NCI-H2227 treated with DMSO at 0.1 percent for 48 hours (cell line): ENCODE data around the gene HCAR2.
"Not testable (repeated sequence)": the region's sequence is repeated elsewhere in the genome, so short reads cannot be mapped to it uniquely, and the experiment has no call there.

Source experiments
- DNase-seq: peaks from one replicate; lab custom pipeline; 2025; lab: John Stamatoyannopoulos, UW

The HCAR2 gene

DNA sequence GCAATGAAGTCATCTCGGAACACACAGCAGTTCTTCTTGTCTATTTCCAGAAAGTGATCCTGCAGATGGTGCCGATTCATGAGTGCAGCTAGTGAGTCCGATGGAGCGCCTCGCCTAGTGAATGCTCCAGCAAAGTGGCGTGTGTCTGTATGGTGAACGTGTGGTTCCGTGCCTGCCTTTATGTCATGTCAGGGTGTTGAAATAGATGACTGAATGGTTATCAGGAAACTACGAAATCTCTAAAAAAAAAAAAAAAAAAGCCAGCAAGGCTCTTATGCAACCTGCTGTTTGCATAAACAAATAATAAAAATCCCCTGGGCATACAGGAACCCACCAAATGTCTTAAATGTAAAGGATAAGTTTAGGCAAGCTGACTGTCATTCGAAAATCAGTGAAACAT lies 13.5 kb upstream of the HCAR2 start, which contains the start of gene HCAR3:
TSS of gene HCAR3 (minus strand) at position 154 of the 400 bp plus-strand sequence. CDS start at position 80, 74 bp downstream.
- DNase-seq, result not testable (repeated sequence)

DNA sequence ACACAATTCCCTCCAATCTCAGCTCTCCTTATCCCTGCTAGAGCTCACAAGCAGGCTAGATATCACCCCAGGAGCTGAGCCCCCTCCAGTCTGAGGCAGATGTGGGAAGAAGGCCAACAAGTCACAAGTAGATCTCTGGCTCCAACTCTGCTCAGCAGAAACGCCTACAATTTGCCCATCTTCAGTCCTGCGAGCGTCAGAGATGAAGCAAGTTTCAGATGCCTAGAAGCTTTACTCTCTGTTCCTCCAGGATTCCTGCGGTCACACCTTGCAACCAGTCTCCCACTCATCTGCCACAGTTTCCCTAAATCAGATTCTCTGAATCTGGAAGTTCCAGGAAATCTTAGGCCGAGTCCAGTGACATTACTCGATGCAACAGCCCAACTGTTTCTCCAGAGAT lies 12.1 kb upstream of the HCAR2 start:
- not testable (repeated sequence) for DNase-seq

DNA sequence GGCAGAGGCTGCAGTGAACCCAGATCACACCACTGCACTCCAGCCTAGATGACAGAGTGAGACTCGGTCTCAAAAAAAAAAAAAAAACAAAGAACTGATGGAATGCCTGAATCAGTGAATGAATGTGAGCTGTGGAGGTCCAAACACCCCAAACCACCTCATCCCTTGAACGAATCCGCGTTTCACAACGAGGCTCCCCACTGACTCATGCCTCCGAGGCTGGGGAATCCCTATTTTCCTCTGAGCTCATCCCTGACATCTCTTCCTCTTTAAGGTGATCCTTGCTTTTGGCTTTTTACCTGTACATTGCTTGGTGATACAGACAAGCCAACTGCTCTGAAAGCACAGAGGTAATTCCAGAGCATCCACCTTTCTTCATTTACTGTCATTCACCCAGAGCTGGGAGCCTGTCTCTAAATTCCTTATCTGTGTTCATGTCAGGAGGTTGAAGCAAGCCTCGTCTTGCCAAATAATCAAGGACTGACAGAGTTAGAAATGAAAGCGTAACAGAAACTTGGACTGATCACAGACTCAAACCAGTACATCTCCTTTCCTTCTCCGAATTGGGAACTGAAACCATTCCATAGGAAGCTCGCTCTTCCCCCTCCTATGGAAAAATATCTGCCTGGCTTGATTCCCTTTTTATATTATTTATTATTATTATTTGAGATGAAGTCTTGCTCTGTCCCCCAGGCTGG lies 10.5 kb upstream of the HCAR2 start:
- DNase-seq, result not testable (repeated sequence)

DNA sequence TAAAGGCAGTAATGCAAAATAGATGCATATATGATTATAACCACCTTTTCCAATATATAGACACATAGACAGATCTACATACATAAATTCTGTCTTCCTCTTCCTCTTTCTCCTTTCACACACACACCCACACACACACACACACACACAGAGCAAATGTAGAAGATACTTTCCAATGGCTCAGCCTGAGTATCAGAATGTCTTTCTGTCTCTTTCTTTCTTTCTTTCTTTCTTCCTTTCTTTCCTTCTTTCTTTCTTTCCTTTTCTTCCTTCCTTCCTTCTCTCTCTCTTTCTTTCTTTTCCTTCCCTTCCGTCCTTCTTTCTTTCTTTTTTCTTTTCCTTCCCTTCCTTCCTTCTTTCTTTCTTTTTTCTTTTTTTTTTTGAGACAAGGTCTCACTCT lies 8.1 kb upstream of the HCAR2 start:
- not testable (repeated sequence) for DNase-seq

DNA sequence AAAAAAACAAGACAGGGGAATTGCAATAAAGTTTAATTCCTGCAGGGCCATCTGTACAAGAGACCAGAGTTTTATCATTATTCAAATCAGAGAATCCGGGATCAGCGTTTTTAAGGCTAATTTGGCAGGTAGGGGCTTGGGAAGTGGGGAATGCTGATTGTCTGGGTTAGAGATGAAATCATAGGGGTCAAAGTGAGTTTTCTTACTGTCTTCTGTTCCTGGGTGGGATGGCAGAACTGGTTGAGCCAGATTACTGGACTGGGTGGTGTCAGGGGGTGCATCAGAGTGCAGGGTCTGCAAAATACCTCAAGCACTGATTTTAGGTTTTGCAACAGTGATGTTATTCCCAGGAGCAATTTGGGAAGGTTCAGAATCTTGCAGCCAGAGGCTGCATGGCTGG lies 7.2 kb upstream of the HCAR2 start:
- not testable (repeated sequence) for DNase-seq

DNA sequence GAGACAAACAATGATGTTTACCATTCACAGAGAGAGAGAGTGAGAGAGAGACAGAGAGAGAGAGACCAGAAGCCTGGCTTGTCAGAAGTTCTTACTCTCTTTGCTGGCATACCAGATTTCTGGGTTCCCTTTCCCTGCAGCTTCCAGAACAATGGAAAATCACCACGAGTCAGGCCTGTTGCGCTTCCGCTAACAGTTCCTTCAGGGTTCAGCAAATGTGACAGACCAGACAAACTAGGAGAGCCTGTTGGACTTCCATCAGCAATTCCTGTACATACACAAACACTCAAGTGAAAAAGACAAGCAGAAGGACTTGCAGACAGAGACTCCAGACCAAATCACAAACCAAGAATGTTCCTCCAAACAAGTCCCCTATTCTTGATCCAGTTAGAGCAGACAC lies 6.1 kb upstream of the HCAR2 start:
- not testable (repeated sequence) for DNase-seq

DNA sequence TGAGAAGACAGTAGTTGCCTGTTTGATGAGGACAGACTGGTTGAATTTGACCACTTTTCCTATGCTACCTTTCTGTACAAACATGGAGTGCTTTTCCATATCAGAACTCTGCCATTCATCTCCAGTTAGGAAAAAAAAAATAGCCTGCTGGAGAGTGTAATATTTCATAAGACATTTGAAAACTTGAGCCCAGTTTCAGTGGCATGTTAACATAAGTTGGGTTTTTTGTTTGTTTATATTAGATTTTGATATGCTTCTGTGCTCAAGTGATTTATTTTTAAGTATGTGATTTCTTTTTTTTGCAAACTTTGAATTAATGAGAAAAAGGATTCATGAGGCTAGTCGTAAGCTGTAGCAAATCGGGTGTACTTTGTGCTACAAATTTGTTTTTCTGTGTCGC lies 684 bp upstream of the HCAR2 start:
- DNase-seq, result not testable (repeated sequence)

DNA sequence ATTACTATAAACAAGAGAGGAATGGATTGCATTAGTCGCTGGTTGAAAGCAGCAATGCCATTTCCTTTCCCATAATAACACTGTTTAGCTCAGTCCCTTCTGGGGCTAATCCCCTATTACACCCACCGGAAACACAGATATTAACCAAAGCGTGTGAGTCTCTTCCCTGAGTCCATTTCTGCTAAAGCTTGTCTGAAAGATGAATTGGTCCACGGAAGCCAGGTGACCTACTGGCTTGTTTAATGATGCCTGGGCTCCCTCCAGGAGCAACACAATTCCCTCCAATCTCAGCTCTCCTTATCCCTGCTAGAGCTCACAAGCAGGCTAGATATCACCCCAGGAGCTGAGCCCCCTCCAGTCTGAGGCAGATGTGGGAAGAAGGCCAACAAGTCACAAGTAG lies 1.7 kb downstream of the HCAR2 start:
- DNase-seq, result peak; percentile 9

DNA sequence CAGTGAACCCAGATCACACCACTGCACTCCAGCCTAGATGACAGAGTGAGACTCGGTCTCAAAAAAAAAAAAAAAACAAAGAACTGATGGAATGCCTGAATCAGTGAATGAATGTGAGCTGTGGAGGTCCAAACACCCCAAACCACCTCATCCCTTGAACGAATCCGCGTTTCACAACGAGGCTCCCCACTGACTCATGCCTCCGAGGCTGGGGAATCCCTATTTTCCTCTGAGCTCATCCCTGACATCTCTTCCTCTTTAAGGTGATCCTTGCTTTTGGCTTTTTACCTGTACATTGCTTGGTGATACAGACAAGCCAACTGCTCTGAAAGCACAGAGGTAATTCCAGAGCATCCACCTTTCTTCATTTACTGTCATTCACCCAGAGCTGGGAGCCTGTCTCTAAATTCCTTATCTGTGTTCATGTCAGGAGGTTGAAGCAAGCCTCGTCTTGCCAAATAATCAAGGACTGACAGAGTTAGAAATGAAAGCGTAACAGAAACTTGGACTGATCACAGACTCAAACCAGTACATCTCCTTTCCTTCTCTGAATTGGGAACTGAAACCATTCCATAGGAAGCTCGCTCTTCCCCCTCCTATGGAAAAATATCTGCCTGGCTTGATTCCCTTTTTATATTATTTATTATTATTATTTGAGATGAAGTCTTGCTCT lies 3.0 kb downstream of the HCAR2 start:
- DNase-seq, result not testable (repeated sequence)

DNA sequence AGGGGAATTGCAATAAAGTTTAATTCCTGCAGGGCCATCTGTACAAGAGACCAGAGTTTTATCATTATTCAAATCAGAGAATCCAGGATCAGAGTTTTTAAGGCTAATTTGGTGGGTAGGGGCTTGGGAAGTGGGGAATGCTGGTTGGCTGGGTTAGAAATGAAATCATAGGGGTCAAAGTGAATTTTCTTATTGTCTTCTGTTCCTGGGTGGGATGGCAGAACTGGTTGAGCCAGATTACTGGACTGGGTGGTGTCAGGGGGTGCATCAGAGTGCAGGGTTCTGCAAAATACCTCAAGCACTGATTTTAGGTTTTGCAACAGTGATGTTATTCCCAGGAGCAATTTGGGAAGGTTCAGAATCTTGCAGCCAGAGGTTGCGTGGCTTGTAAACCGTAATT lies 6.2 kb downstream of the HCAR2 start:
- DNase-seq, result not testable (repeated sequence)

DNA sequence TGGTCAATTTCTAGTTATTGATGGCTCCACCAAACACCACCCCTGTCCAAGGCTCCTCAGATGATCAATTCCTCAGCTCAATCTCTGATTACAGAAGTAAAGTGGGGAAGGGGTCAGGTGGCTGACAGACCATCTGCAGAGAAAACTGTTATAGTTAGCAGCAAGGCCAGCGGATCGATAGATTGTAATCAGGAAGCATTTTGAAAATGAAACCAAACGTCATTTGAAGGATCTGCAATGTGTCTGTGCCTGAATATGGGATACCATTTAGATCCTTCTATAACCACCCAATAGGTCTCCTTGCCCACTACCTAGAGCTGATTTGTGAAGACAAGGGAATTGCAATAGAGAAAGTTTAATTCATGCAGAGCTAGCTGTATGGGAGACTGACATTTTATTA lies 11.6 kb downstream of the HCAR2 start:
- no peak for DNase-seq

DNA sequence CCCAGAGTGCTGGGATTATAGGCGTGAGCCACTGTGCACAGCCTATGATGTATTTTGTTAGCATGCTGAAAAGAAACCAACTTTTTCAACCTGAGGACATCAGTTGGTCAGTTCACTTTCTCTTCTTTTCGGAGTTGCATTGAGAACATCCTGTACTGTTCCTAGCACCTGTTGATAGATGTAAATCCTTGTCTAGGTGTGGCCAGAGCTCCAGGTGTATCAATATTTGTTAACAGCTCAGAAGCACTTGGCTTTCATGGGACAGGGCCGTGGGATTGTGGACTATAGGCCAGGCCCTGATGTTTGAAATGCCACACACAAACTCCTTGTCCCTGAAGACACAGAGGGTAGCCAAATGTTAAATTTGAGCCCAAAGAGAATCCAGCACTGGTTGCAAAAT lies 14.9 kb downstream of the HCAR2 start:
- DNase-seq, result no peak

DNA sequence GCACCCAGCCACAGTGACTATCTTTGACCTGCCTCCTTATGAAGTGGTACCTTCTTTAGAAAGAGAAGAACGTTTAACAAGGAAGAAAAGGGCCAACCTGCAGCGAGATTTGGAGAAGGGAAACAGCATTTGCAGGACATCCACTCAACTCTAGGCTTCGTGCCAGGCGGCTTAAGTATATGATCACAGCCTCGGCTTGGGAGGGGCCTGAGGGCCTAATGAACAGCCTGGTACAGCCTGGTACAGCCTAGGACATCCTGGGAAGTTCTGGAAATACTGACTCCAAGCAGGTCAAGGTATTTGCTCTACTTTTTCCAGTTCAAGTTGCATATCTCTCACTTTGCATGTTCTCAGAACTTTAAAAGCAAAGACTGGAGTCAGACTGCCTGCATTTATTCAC lies 16.1 kb downstream of the HCAR2 start:
- DNase-seq, result peak; percentile 15

DNA sequence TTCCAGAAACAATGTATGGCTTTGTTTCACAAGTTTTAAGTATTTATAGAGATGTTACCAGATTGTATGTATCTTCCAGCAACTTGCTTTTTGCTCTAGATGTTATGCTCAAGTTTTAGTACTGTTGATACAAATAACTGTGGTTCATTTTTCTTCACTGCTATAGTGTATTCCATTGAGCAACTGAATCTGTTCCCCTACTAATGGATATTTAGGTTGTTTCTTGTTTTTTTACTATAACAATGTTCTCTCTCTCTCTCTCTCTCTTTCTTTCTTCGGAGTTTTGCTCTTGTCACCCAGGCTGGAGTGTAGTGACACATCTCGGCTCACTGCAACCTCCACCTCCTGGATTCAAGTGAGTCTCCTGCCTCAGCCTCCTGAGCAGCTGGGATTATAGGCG lies 16.6 kb downstream of the HCAR2 start:
- DNase-seq, result no peak

DNA sequence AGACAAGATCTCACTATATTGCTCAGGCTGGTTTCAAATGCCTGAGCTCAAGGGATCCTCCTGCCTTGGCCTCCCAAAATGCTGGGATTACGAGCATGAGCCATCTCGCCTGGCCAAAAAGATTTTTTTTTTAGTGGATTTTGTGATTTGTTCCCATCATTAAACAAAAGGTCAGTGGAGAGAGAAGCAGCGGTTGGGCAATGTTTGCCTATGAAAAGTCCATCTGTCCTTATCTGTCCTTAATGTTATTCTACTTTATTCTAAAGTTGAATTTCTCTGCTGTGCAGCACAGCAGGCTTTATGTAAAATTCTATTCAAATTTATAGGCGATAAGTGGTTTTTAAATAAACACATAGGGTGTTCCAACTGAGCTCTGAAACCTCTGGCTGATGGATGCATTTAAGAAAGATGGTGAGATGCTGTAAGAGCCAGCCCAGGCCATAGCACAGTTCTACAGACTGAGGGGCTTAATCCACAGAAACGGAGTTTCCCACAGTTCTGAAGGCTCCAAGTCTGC lies 18.8 kb downstream of the HCAR2 start:
- DNase-seq, result no peak

DNA sequence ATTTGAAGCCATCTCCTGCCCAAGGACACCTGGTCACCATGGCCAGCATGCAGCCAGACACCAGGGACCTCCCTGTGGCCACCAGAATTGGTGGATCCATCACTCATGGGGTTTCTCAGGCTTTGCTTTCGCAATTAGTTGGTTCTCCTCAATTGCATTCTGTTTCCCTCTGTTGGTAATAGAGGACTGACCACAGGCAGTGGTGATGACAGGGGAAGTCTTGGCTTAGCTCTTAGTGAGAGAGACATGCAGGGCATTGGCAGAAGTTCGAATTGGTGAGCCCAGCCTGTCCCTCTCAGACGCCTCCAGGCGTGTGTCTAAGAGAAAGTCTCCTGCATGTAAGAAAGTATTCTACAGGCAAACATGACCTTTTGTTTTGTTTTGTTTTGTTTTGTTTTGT lies 21.3 kb downstream of the HCAR2 start:
- DNase-seq, result no peak

DNA sequence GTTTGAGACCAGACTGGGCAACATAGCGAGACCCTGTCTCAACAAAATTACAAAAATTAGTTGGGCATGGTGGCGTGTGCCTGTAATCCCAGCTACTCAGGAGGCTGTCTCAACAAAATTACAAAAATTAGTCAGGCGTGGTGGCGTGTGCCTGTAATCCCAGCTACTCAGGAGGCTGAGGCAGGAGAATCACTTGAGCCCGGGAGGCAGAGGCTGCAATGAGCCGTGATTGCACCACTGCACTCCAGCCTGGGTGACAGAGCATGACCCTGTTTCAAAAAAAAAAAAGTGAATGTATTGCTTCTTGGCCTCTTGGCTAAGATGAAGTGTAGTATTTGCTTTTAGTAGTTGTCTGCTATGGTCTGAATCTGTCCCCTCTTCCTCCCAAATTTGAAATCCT lies 22.2 kb downstream of the HCAR2 start:
- DNase-seq, result not testable (repeated sequence)

DNA sequence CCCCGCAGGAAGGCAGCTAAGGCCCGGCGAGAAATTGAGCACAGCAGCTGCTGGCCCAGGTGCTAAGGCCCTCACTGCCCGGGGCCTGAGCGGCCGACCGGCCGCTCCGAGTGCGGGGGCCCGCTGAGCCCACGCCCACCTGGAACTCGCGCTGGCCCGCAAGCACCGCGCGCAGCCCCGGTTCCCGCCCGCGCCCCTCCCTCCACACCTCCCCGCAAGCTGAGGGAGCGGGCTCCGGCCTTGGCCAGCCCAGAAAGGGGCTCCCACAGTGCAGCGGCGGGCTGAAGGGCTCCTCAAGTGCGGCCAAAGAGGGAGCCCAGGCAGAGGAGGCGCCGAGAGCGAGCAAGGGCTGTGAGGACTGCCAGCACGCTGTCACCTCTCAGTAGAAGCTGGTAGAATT lies 26.4 kb downstream of the HCAR2 start:
- not testable (repeated sequence) for DNase-seq

DNA sequence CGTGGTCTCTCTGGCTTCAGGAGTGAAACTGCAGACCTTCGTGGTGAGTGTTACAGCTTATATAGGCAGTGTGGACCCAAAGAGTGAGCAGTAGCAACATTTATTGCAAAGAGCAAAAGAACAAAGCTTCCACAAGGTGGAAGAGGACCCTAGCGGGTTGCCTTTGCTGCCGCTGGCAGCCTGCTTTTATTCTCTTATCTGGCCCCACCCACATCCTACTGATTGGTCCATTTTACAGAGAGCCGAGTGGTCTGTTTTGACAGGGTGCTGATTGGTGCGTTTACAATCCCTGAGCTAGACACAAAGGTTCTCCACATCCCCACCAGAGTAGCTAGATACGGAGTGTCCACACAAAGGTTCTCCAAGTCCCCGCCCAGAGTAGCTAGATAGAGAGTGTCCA lies 27.1 kb downstream of the HCAR2 start:
- DNase-seq, result not testable (repeated sequence)

DNA sequence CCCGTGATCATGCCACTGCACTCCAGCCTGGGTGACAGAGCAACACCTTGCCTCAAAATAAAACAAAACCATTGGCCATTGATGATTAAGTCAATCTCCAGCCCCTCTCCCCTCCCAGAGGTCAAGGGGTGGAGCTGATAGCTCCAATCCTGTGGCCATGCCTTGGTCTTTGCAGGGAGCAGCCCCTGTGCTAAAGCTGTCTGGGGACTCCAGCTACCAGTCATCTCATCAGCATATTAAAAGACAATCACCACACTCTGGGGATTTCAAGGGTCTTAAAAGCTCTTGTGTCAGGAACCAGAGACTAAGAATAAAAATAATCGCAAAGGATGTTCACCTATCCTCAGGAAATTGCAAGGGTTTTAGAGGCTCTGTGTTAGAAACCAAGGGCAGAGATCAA lies 30.6 kb downstream of the HCAR2 start:
- DNase-seq, result no peak

DNA sequence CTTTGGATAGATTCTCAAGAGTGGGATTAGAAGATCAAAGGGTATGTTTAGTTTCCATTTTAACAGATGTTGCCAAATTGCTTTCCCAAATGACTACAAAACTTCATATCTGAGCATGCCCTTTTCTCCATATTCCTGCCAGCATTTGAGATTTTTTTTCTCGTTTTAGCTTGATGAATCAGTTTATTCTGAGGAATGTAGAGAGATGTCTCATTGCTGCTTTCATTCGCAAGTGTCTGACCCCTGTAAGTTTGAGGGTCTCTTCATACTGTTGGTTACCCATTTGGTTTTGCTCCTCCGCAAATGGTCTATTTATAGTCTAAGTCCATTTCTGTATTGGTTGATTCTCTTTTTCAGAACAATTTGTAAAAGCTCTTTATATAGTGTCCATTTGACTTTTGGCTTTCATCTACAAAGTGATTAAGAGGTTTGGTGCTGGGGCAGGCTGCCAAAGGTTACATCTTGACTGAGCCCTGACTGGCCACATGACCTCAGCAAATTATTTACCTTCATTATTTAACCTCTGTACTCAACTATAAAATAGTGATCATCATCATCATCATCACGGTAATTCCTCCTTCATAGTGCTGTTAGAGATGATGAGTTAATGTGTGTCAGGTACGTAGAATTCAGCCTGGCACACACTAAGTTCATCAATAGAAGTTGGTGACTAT lies 33.6 kb downstream of the HCAR2 start:
- no peak for DNase-seq

DNA sequence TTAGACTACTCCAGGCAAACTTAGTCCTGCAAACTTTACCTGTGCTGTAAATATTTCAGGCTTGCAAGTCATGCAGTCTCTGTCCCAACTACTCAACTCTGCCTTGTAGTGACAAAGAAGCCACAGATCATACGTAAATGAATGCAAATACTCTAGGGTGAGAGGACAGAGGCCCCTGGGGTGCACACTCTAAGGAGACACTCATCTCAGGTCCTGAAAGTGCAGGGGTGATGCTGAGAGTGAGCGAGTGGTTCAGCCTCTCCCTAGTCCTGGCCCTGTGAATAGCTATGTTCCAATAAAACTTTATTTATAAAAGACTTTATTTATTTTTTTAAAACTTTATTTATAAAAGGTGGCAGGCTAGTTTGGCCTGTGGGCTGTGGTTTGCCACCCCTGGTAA lies 34.9 kb downstream of the HCAR2 start:
- no peak for DNase-seq

DNA sequence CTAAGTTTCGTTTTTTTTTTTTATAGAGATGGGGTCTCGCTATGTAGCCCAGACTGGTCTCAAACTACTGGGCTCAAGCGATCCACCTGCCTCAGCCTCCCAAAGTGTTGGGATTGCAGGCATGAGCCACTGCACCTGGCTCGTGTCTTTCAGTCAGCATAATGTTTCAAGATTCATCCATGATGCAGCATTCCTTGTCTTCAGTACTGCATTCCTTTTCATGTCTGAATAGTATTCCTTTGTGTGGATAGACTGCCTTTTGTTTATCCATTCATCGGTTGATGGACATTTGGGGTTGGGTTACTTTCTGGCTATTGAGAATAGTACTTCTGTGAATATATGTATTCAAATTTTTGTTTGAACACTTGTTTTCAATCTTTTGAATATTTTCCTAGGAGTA lies 37.4 kb downstream of the HCAR2 start:
- DNase-seq, result no peak
